HG03135 (cell line): ENCODE data around the gene NXF1.
"Not testable (repeated sequence)": the region's sequence is repeated elsewhere in the genome, so short reads cannot be mapped to it uniquely, and the experiment has no call there.

Source experiments
- ATAC-seq: cut with Tn5 transposase; IDR thresholded peaks from one replicate; pipeline ENCODE4 v1.9.1; 2021; ENCODE audit warnings: mild to moderate bottlenecking, moderate library complexity; ENCODE audit not compliant: unreplicated experiment

Gene NXF1

GRCh38 chr11:62805076-62805892 is at the start of gene NXF1:
TSS of gene NXF1 (minus strand) at chr11:62805440. CDS start at chr11:62805356, 84 bp downstream.
- ATAC-seq, result peak; percentile 84

- no peak for ATAC-seq
Observed at GRCh38 chr11:62854013-62854824, 49.0 kb upstream of the NXF1 start.

- ATAC-seq, result no peak
Observed at GRCh38 chr11:62853279-62853965, 48.2 kb upstream of the NXF1 start.

GRCh38 chr11:62852523-62853188 is 47.4 kb upstream of the NXF1 start:
- ATAC-seq, result no peak

- ATAC-seq, result no peak
Observed at GRCh38 chr11:62851807-62852522, 46.7 kb upstream of the NXF1 start.

GRCh38 chr11:62850911-62851806 is 45.9 kb upstream of the NXF1 start:
- ATAC-seq, result no peak

GRCh38 chr11:62847767-62848314 is 42.6 kb upstream of the NXF1 start:
- no peak for ATAC-seq

- ATAC-seq, result no peak
Observed at GRCh38 chr11:62846177-62846576, 40.9 kb upstream of the NXF1 start.

GRCh38 chr11:62844154-62844553 is 38.9 kb upstream of the NXF1 start:
- no peak for ATAC-seq

- ATAC-seq, result no peak
Observed at GRCh38 chr11:62843466-62843865, 38.2 kb upstream of the NXF1 start.

- not testable (repeated sequence) for ATAC-seq
Observed at GRCh38 chr11:62842891-62843290, 37.7 kb upstream of the NXF1 start.

- ATAC-seq, result no peak
Observed at GRCh38 chr11:62842171-62842741, 37.0 kb upstream of the NXF1 start.

GRCh38 chr11:62841361-62842170 is 36.3 kb upstream of the NXF1 start:
- ATAC-seq, result peak; percentile 55

- not testable (repeated sequence) for ATAC-seq
Observed at GRCh38 chr11:62840721-62841360, 35.6 kb upstream of the NXF1 start.

- peak; percentile 45 for ATAC-seq
Observed at GRCh38 chr11:62839050-62839945, 34.1 kb upstream of the NXF1 start, which contains the start of gene WDR74. TSS of gene WDR74 (minus strand) at chr11:62839590. CDS start at chr11:62839570, 20 bp downstream.

GRCh38 chr11:62835336-62835735 is 30.1 kb upstream of the NXF1 start:
- no peak for ATAC-seq
